HepG2 (cell line): Measurements from ENCODE around the gene TIMM44. TPM values are rescaled to one million over a fixed set of nuclear protein-coding genes. Genes with fewer than 3 reads are reported as not detected.

Source experiments
- ATAC-seq: fragments of 200-7000 bp; cut with Tn5 transposase; 3 replicates; pipeline ENCODE4 v1.9.1; 2020; ENCODE audit warnings: mild to moderate bottlenecking, moderate library complexity
- BruUV-seq: library from RNA; stranded (reverse); fragments of 400-500 nt; replicated peaks from 2 replicates; lab custom pipeline; 2021; lab: Mats Ljungman, UMichigan
- CTCF ChIA-PET: fragments of 300-600 bp; formaldehyde crosslinking; extraction: SDS; loops from one replicate; lab custom pipeline; 2021; ENCODE audit warnings: low total read pairs, inconsistent platforms, low intra/inter-chr PET ratio; lab: Yijun Ruan, JAX
- POLR2A ChIA-PET: fragments of 350-600 bp; sonication (Branson Sonifier 250); formaldehyde crosslinking; loops from one replicate; lab custom pipeline; 2020; ENCODE audit warnings: antibody characterized with exemption, inconsistent platforms; lab: Yijun Ruan, JAX
- DNase-seq: peaks from one replicate; pipeline ENCODE4 v3.0.0-alpha.2; 2015; ENCODE audit warnings: low spot score
- FAIRE-seq: peaks from 3 replicates; lab custom pipeline; 2011; peaks lifted over from hg19 to GRCh38; lab: Jason Lieb, UNC
- H2AFZ ChIP-seq: one replicate; pipeline ENCODE4 v1.6.1; 2011; ENCODE audit warnings: low read length, inconsistent platforms
- H3K27ac ChIP-seq: fragments of 300-600 bp; 3 replicates; pipeline ENCODE4 v1.8.0; 2011; ENCODE audit warnings: mixed run types, mild to moderate bottlenecking, mixed read lengths, low read length, inconsistent platforms; ENCODE audit not compliant: insufficient read depth; ENCODE audit errors: extremely low read length
- H3K27me3 ChIP-seq, 2 experiments: fragments of 200-600 bp in 1 of 2; 2 replicates in 1 of 2; 3 replicates in 1 of 2; pipeline versions ENCODE4 v1.6.0 to v1.8.0; 2011; ENCODE audit warnings: low read length in 2 of 2, mild to moderate bottlenecking in 2 of 2, moderate library complexity in 2 of 2, inconsistent platforms in 1 of 2; ENCODE audit not compliant: insufficient read depth in 2 of 2, control insufficient read depth in 1 of 2
- H3K36me3 ChIP-seq, 2 experiments: fragments of 200-600 bp in 1 of 2; replicated peaks in 1 of 2; 2 replicates in 1 of 2; 3 replicates in 1 of 2; pipeline versions ENCODE4 v1.5.1 to v1.8.0; 2011; ENCODE audit warnings: low read length in 2 of 2, inconsistent platforms in 1 of 2; ENCODE audit not compliant: insufficient read depth in 2 of 2, control insufficient read depth in 1 of 2
- H3K4me1 ChIP-seq: 2 replicates; pipeline ENCODE4 v1.5.1; 2012; ENCODE audit warnings: low read length, inconsistent platforms; ENCODE audit not compliant: insufficient read depth
- H3K4me2 ChIP-seq: 2 replicates; pipeline ENCODE4 v1.6.0; 2011; ENCODE audit warnings: low read depth, low read length, inconsistent platforms
- H3K4me3 ChIP-seq, 3 experiments: fragments of 200-600 bp in 1 of 3; sonication (generic), shearing (Covaris generic) in 1 of 3; replicated peaks in 1 of 3; 2 replicates each; pipeline ENCODE4 v1.5.1; 2011 to 2016; ENCODE audit warnings: low read length in 3 of 3, inconsistent platforms in 2 of 3, low read depth in 2 of 3, mild to moderate bottlenecking in 2 of 3, control low read depth in 1 of 3, mixed read lengths in 1 of 3; ENCODE audit not compliant: insufficient read depth in 1 of 3
- H3K79me2 ChIP-seq: one replicate; pipeline ENCODE4 v1.6.1; 2011; ENCODE audit warnings: low read length, inconsistent platforms; ENCODE audit not compliant: insufficient read depth
- H3K9ac ChIP-seq: 2 replicates; pipeline ENCODE4 v1.6.0; 2011; ENCODE audit warnings: mild to moderate bottlenecking, low read depth, low read length, inconsistent platforms; ENCODE audit not compliant: insufficient read depth
- H3K9me3 ChIP-seq: 2 replicates; pipeline ENCODE4 v1.5.1; 2012; ENCODE audit warnings: mild to moderate bottlenecking, low read length
- H4K20me1 ChIP-seq: 2 replicates; pipeline ENCODE4 v1.6.0; 2011; ENCODE audit warnings: inconsistent platforms, mild to moderate bottlenecking, low read length, moderate library complexity; ENCODE audit not compliant: insufficient read depth
- AKAP8 ChIP-seq: sonication (generic); formaldehyde crosslinking; IDR thresholded peaks from 2 replicates; pipeline ENCODE4 v1.5.1; 2020; ENCODE audit warnings: mild to moderate bottlenecking, missing genetic modification reagents
- CC2D1A ChIP-seq: sonication (generic); formaldehyde crosslinking; IDR thresholded peaks from 2 replicates; pipeline ENCODE4 v1.8.1; 2023; ENCODE audit warnings: mild to moderate bottlenecking, missing genetic modification reagents
- CHCHD3 ChIP-seq: sonication (generic); formaldehyde crosslinking; IDR thresholded peaks from 2 replicates; pipeline ENCODE4 v1.8.0; 2022; ENCODE audit warnings: mild to moderate bottlenecking, missing genetic modification reagents, moderate library complexity
- DNMT3B ChIP-seq: conservative IDR thresholded peaks from 2 replicates; pipeline ENCODE4 v1.6.1; 2016; ENCODE audit warnings: missing biosample characterization, control low read depth
- HDAC6 ChIP-seq: fragments of 200-600 bp; sonication (generic); IDR thresholded peaks from 2 replicates; pipeline ENCODE4 v1.7.0; 2017; ENCODE audit warnings: mild to moderate bottlenecking, antibody characterized with exemption, low read length, low read depth
- HMGXB3 ChIP-seq: sonication (generic); formaldehyde crosslinking; IDR thresholded peaks from 2 replicates; pipeline ENCODE4 v1.4.0; 2020; ENCODE audit warnings: missing genetic modification reagents, borderline replicate concordance
- MTA3 ChIP-seq: sonication (generic); formaldehyde crosslinking; IDR thresholded peaks from 2 replicates; pipeline ENCODE4 v1.4.0; 2020; ENCODE audit warnings: missing genetic modification reagents
- PHF8 ChIP-seq: sonication (generic); formaldehyde crosslinking; IDR thresholded peaks from 2 replicates; pipeline ENCODE4 v1.5.0; 2020; ENCODE audit warnings: missing genetic modification reagents
- TOE1 ChIP-seq: sonication (generic); formaldehyde crosslinking; IDR thresholded peaks from 2 replicates; pipeline ENCODE4 v1.4.0; 2020; ENCODE audit warnings: mild to moderate bottlenecking, missing genetic modification reagents
- TRIM24 ChIP-seq: sonication (generic); formaldehyde crosslinking; IDR thresholded peaks from 2 replicates; pipeline ENCODE4 v1.8.0; 2022; ENCODE audit warnings: mild to moderate bottlenecking, missing genetic modification reagents
- ZBTB38 ChIP-seq: sonication (generic); formaldehyde crosslinking; IDR thresholded peaks from 2 replicates; pipeline ENCODE4 v1.5.1; 2020; ENCODE audit warnings: mild to moderate bottlenecking, missing genetic modification reagents
- ZNF552 ChIP-seq: sonication (generic); formaldehyde crosslinking; IDR thresholded peaks from 2 replicates; pipeline ENCODE4 v1.9.0; 2022; ENCODE audit warnings: missing genetic modification reagents, mild to moderate bottlenecking, borderline replicate concordance
- WGBS: methylation state at CpG from one replicate; pipeline ENCODE4 v1.1.6; 2017; ENCODE audit warnings: low lambda C conversion rate; 5-methylcytosine and 5-hydroxymethylcytosine counted together
- in situ Hi-C: cut with HindIII; loops from 2 replicates; pipeline ENCODE4 v1.10.0; 2017; ENCODE audit warnings: low pct_unique_long_range_greater_than_20kb; ENCODE audit not compliant: extremely low pct_ligation_motif_present
- intact Hi-C: fragments of 100-400 bp; cut with micrococcal nuclease; formaldehyde crosslinking; loops from one replicate; pipeline ENCODE4 v1.10.0; 2022; ENCODE audit not compliant: unreplicated experiment
- polyA plus RNA-seq, 8 experiments: library from polyadenylated mRNA; depleted of rRNA in 3 of 8; stranded (reverse) in 7 of 8; unstranded in 1 of 8; fragments of >200 nt; fragmentation: Illumina TruSeq in 4 of 8; extraction: Trizol in 4 of 8; gene quantifications; 2 replicates each; pipeline versions ENCODE4 v1.2.1 to v1.2.3, GENCODE V29; 2011 to 2016; ENCODE audit warnings: low read depth in 4 of 8, missing spikeins in 1 of 8, mixed read lengths in 1 of 8; ENCODE audit not compliant: insufficient read depth in 1 of 8
- total RNA-seq, 5 experiments: library from RNA; depleted of rRNA; stranded (reverse); fragments of >200 nt; fragmentation: Illumina TruSeq; extraction: Trizol; gene quantifications; 2 replicates each; pipeline ENCODE4 v1.2.3, GENCODE V29; 2016; ENCODE audit warnings: low read depth in 1 of 5
- TF ChIP-seq, protein P1 (sequence below): sonication (generic); formaldehyde crosslinking; IDR thresholded peaks from 2 replicates; pipeline ENCODE4 v1.8.1; 2022; ENCODE audit warnings: low read depth, mild to moderate bottlenecking, missing genetic modification reagents

Gene TIMM44
- total and polyA plus RNA-seq, 2 of the 13 experiments (the other 11 are each of a cell fraction or from before 2014, with no cell fraction given) = 42.9 to 72.6 TPM

GRCh38 chr19:7982651-7983099, 39.2 kb upstream of the TIMM44 start:
- Histone ChIP-seq H3K79me2 (peaks cover 4% of the 10 kb centered on the region), H3K4me3 (no peak overlapping the region), H3K4me1 (no peaks in the 10 kb centered on the region), H3K27ac (no peak overlapping the region), H4K20me1 (peaks cover 11% of the 10 kb centered on the region), H3K9ac (no peak overlapping the region), H3K9me3 (no peaks in the 10 kb centered on the region), H2AFZ (no peak overlapping the region), H3K27me3 (no peaks in the 10 kb centered on the region), H3K36me3 (peaks cover 48 to 92% of the 10 kb centered on the region in 2 experiments), H3K4me2 (no peak overlapping the region)
- DNase-seq (no peak), FAIRE-seq (no peak), ATAC-seq (no peak)
- intact Hi-C loops (no loop called here), in situ Hi-C loops (no loop called here)
- CTCF ChIA-PET = no interaction called here
- BruUV-seq = no TSS peak
- TF ChIP-seq PHF8 (CRISPR knock-in tag) (no peak), DNMT3B (CRISPR knock-in tag) (no peak), CC2D1A (CRISPR knock-in tag) (no peak), TOE1 (no peak), ZNF552 (CRISPR knock-in tag) (no peak), AKAP8 (CRISPR knock-in tag) (no peak), ZBTB38 (0 out of 2 replicates have a peak, but pooled peaks have one; percentile 13), CHCHD3 (CRISPR knock-in tag) (no peak)
- POLR2A ChIA-PET = no interaction called here
- WGBS = 97% methylated on average over 21 of the region's 21 CpGs

- no TSS peak for BruUV-seq
- no peak overlapping the region for H3K4me3 ChIP-seq
- H3K9me3 ChIP-seq = no peaks in the 10 kb centered on the region
- H3K4me1 ChIP-seq = no peaks in the 10 kb centered on the region
- in situ Hi-C loops (no loop called here), intact Hi-C loops (no loop called here)
- H3K27me3 ChIP-seq = no peaks in the 10 kb centered on the region
- ChIA-PET POLR2A (no interaction called here), CTCF (no interaction called here)
- H4K20me1 ChIP-seq = peaks cover 8% of the 10 kb centered on the region; the same call in 1 of the 2 replicates
- WGBS = 100% methylated on average over 5 of the region's 10 CpGs
- peaks cover 4% of the 10 kb centered on the region for H3K79me2 ChIP-seq
- H3K36me3 ChIP-seq = peaks cover 46 to 92% of the 10 kb centered on the region in 2 experiments
- DNase-seq (no peak), ATAC-seq (no peak), FAIRE-seq (no peak)
- H3K4me2 ChIP-seq = no peak overlapping the region
- no peak overlapping the region for H3K9ac ChIP-seq
- no peak overlapping the region for H3K27ac ChIP-seq
- no peak overlapping the region for H2AFZ ChIP-seq
- TF ChIP-seq, protein P1, sequence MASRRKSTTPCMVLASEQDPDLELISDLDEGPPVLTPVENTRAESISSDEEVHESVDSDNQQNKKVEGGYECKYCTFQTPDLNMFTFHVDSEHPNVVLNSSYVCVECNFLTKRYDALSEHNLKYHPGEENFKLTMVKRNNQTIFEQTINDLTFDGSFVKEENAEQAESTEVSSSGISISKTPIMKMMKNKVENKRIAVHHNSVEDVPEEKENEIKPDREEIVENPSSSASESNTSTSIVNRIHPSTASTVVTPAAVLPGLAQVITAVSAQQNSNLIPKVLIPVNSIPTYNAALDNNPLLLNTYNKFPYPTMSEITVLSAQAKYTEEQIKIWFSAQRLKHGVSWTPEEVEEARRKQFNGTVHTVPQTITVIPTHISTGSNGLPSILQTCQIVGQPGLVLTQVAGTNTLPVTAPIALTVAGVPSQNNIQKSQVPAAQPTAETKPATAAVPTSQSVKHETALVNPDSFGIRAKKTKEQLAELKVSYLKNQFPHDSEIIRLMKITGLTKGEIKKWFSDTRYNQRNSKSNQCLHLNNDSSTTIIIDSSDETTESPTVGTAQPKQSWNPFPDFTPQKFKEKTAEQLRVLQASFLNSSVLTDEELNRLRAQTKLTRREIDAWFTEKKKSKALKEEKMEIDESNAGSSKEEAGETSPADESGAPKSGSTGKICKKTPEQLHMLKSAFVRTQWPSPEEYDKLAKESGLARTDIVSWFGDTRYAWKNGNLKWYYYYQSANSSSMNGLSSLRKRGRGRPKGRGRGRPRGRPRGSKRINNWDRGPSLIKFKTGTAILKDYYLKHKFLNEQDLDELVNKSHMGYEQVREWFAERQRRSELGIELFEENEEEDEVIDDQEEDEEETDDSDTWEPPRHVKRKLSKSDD (CRISPR knock-in tag) = no peak
- TF ChIP-seq MTA3 (CRISPR knock-in tag) (no peak), TRIM24 (CRISPR knock-in tag) (no peak), HMGXB3 (CRISPR knock-in tag) (no peak), HDAC6 (no peak)
These were observed 38.6 kb upstream of the TIMM44 start for GRCh38 chr19:7982103-7982502.
